ENCODE measurements around the gene AP4M1.

Gene AP4M1

GRCh38 chr7:100077205-100077604 is 24.2 kb upstream of the AP4M1 start:
- TF ChIP-seq CTCF (conservative IDR thresholded peaks at IDR 0.05): no peak
- TF ChIP-seq ZFX (IDR thresholded peaks at IDR 0.05): no peak
- H3K27ac ChIP-seq: no peak overlapping the region

GRCh38 chr7:100079024-100079560 is 22.4 kb upstream of the AP4M1 start:
- no peak for TF ChIP-seq CTCF (conservative IDR thresholded peaks at IDR 0.05)
- TF ChIP-seq ZFX (IDR thresholded peaks at IDR 0.05): no peak

GRCh38 chr7:100080907-100081534 is 20.4 kb upstream of the AP4M1 start:
- peak overlapping the region; percentile 92 for H3K27ac ChIP-seq
- TF ChIP-seq CTCF (conservative IDR thresholded peaks at IDR 0.05) (no peak), ZFX (IDR thresholded peaks at IDR 0.05) (no peak; the same call in 1 of the 2 replicates)

More at GRCh38 chr7:100079024-100079560, 22.4 kb upstream of the AP4M1 start:
- no peak overlapping the region for H3K27ac ChIP-seq

GRCh38 chr7:100081535-100082102 is 19.8 kb upstream of the AP4M1 start, which contains the start of gene ZNF3:
Gene ZNF3 (minus strand): TSS chr7:100081723. CDS start chr7:100077357, 4,366 bp downstream.
- H3K27ac ChIP-seq: peak within 1 kb of the TSS; percentile 92
- TF ChIP-seq CTCF (conservative IDR thresholded peaks at IDR 0.05) (peak; percentile 100), ZFX (IDR thresholded peaks at IDR 0.05) (peak; percentile 95; the same call in 1 of the 2 replicates)

- no peak for TF ChIP-seq ZFX (IDR thresholded peaks at IDR 0.05)
- no peak for TF ChIP-seq CTCF (conservative IDR thresholded peaks at IDR 0.05)
- H3K27ac ChIP-seq: no peak overlapping the region; the same call in 1 of the 2 replicates
Observed at GRCh38 chr7:100082978-100083377, 18.5 kb upstream of the AP4M1 start.

- H3K27ac ChIP-seq: no peak overlapping the region
- TF ChIP-seq CTCF (conservative IDR thresholded peaks at IDR 0.05): no peak
- TF ChIP-seq ZFX (IDR thresholded peaks at IDR 0.05): no peak
Observed at GRCh38 chr7:100085515-100085914, 15.9 kb upstream of the AP4M1 start.

- no peak for TF ChIP-seq ZFX (IDR thresholded peaks at IDR 0.05)
- no peak for TF ChIP-seq CTCF (conservative IDR thresholded peaks at IDR 0.05)
- H3K27ac ChIP-seq: no peak overlapping the region
Observed at GRCh38 chr7:100087055-100087750, 14.2 kb upstream of the AP4M1 start.
